Mesodermal cell (in vitro differentiated cells): ENCODE results near the gene RABL6.

ENCODE experiments used
- H3K27ac ChIP-seq: 2 replicates; pipeline ENCODE4 v1.7.0; 2013; ENCODE audit warnings: mild to moderate bottlenecking, low read depth, low read length, moderate library complexity; ENCODE audit not compliant: severe bottlenecking
- H3K36me3 ChIP-seq: 2 replicates; pipeline ENCODE4 v1.7.1; 2013; ENCODE audit warnings: mild to moderate bottlenecking, low read length, moderate library complexity; ENCODE audit not compliant: control insufficient read depth, insufficient read depth
- H3K4me1 ChIP-seq: one replicate; pipeline ENCODE4 v1.7.1; 2013; ENCODE audit warnings: mild to moderate bottlenecking, low read length; ENCODE audit not compliant: insufficient read depth, control insufficient read depth, poor library complexity, severe bottlenecking
- H3K4me3 ChIP-seq: 2 replicates; pipeline ENCODE4 v1.7.0; 2013; ENCODE audit warnings: low read length, control low read depth, mild to moderate bottlenecking; ENCODE audit not compliant: insufficient read depth, poor library complexity, severe bottlenecking; ENCODE audit errors: extremely low read depth
- H3K9me3 ChIP-seq: 2 replicates; pipeline ENCODE4 v1.7.1; 2013; ENCODE audit warnings: mild to moderate bottlenecking, low read length, moderate library complexity; ENCODE audit not compliant: control insufficient read depth
- WGBS, 2 experiments: methylation state at CpG; one replicate each; pipeline ENCODE4 v1.1.5; 2013; ENCODE audit warnings: missing lambda C conversion rate in 2 of 2; ENCODE audit not compliant: insufficient coverage in 2 of 2; 5-methylcytosine and 5-hydroxymethylcytosine counted together

Gene RABL6

GRCh38 chr9:136825295-136826187, 17.8 kb downstream of the RABL6 start:
- WGBS, 2 experiments = 95 to 98% methylated on average over 37 to 38 of the region's 44 CpGs
- no peak overlapping the region for H3K27ac ChIP-seq
- peaks cover 3% of the 10 kb centered on the region for H3K4me1 ChIP-seq
- no peak overlapping the region for H3K4me3 ChIP-seq
- H3K9me3 ChIP-seq = no peaks in the 10 kb centered on the region
- peaks cover 68% of the 10 kb centered on the region for H3K36me3 ChIP-seq

- Histone ChIP-seq H3K36me3 (peaks cover 75% of the 10 kb centered on the region), H3K4me1 (peaks cover 3% of the 10 kb centered on the region), H3K9me3 (no peaks in the 10 kb centered on the region), H3K27ac (no peak overlapping the region), H3K4me3 (no peak overlapping the region)
- WGBS, 2 experiments = 95 to 96% methylated on average over 10 to 12 of the region's 17 CpGs
Measured at GRCh38 chr9:136826188-136826541, 18.4 kb downstream of the RABL6 start.

GRCh38 chr9:136826703-136827582, 19.2 kb downstream of the RABL6 start:
- H3K4me3 ChIP-seq = no peak overlapping the region
- H3K36me3 ChIP-seq = peaks cover 82% of the 10 kb centered on the region
- peaks cover under 1% of the 10 kb centered on the region for H3K4me1 ChIP-seq
- no peaks in the 10 kb centered on the region for H3K9me3 ChIP-seq
- WGBS, 2 experiments = 95 to 96% methylated on average over 15 to 22 of the region's 24 CpGs
- no peak overlapping the region for H3K27ac ChIP-seq

GRCh38 chr9:136827794-136828473, 20.2 kb downstream of the RABL6 start:
- Histone ChIP-seq H3K9me3 (no peaks in the 10 kb centered on the region), H3K4me3 (no peak overlapping the region), H3K36me3 (peaks cover 91% of the 10 kb centered on the region), H3K4me1 (no peaks in the 10 kb centered on the region), H3K27ac (no peak overlapping the region)
- WGBS, 2 experiments = 97 to 98% methylated on average over 8 to 9 of the region's 14 CpGs

GRCh38 chr9:136828474-136829140, 20.9 kb downstream of the RABL6 start:
- WGBS, 2 experiments = 96 to 98% methylated on average over 31 of the region's 31 CpGs
- Histone ChIP-seq H3K36me3 (peaks cover 87% of the 10 kb centered on the region), H3K4me1 (no peaks in the 10 kb centered on the region), H3K4me3 (no peak overlapping the region), H3K27ac (no peak overlapping the region), H3K9me3 (no peaks in the 10 kb centered on the region)

GRCh38 chr9:136829412-136829811, 21.7 kb downstream of the RABL6 start:
- H3K36me3 ChIP-seq = peaks cover 83% of the 10 kb centered on the region
- H3K4me3 ChIP-seq = no peak overlapping the region
- 98% methylated on average over 13 to 14 of the region's 14 CpGs for WGBS, 2 experiments
- H3K4me1 ChIP-seq = no peaks in the 10 kb centered on the region
- no peaks in the 10 kb centered on the region for H3K9me3 ChIP-seq
- no peak overlapping the region for H3K27ac ChIP-seq

- Histone ChIP-seq H3K9me3 (no peaks in the 10 kb centered on the region), H3K4me3 (no peak overlapping the region), H3K36me3 (peaks cover 80% of the 10 kb centered on the region), H3K27ac (no peak overlapping the region), H3K4me1 (no peaks in the 10 kb centered on the region)
- 92 to 95% methylated on average over 38 to 41 of the region's 41 CpGs for WGBS, 2 experiments
Measured at GRCh38 chr9:136829981-136830885, 22.5 kb downstream of the RABL6 start.

GRCh38 chr9:136831002-136831719, 23.4 kb downstream of the RABL6 start:
- no peaks in the 10 kb centered on the region for H3K4me1 ChIP-seq
- H3K27ac ChIP-seq = no peak overlapping the region
- H3K4me3 ChIP-seq = no peak overlapping the region
- peaks cover 79% of the 10 kb centered on the region for H3K36me3 ChIP-seq
- 95 to 97% methylated on average over 29 to 30 of the region's 30 CpGs for WGBS, 2 experiments
- no peaks in the 10 kb centered on the region for H3K9me3 ChIP-seq

GRCh38 chr9:136831720-136832104, 24.0 kb downstream of the RABL6 start:
- 96 to 99% methylated on average over 18 to 23 of the region's 23 CpGs for whole genome bisulfite sequencing, 2 experiments
- Histone ChIP-seq H3K4me1 (no peaks in the 10 kb centered on the region), H3K4me3 (no peak overlapping the region), H3K36me3 (peaks cover 82% of the 10 kb centered on the region), H3K27ac (no peak overlapping the region), H3K9me3 (no peaks in the 10 kb centered on the region)
